ENCODE data around the gene KAZALD1. TPM values are rescaled to one million over a fixed set of nuclear protein-coding genes. Genes with fewer than 3 reads are reported as not detected.

The KAZALD1 gene
- total RNA-seq, 4 donors from 2014 or later, result 4.0 to 13.5 (median 8.4) TPM

GRCh38 chr10:101110856-101111523 is 49.2 kb downstream of the KAZALD1 start:
- Histone ChIP-seq H3K9me3 (no peaks in the 10 kb centered on the region), H3K4me1 (no peaks in the 10 kb centered on the region), H3K36me3 (no peaks in the 10 kb centered on the region), H3K27ac (no peak overlapping the region), H3K4me3 (no peak overlapping the region), H3K27me3 (peaks cover 0 to 78% of the 10 kb centered on the region in 2 donors)
- 41% methylated on average over 4 to 6 of the region's 6 CpGs for WGBS, 2 donors
- no peak for DNase-seq (ENCODE audit: low spot score in 2 of 2)
- TF ChIP-seq EP300 (IDR thresholded peaks at IDR 0.05) (no peak), POLR2A (IDR thresholded peaks at IDR 0.05) (no peak), CTCF (IDR thresholded peaks at IDR 0.05) (no peak)

DNA sequence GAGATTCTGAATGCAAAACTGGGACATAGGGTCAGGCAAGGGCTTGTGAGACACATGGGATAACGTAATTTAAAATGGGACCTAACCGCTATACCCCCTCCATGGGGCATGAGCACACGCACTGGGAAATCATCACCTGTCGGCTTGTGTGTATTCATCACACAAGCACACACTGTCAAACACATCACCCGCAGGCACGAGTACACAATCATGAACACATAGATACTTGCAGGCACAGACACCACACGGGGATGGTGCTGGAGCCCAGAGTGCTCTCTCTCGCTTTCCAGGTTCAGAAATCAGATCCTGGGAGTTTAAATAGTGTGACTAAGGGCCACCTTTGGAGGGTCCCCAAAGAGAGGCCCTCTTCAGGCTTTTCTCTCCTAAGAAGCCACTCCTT is 49.8 kb downstream of the KAZALD1 start:
- 78 to 82% methylated on average over 8 of the region's 8 CpGs for WGBS, 2 donors
- Histone ChIP-seq H3K9me3 (no peaks in the 10 kb centered on the region), H3K4me3 (no peak overlapping the region), H3K36me3 (no peaks in the 10 kb centered on the region), H3K27me3 (peaks cover 0 to 84% of the 10 kb centered on the region in 2 donors), H3K27ac (no peak overlapping the region), H3K4me1 (no peaks in the 10 kb centered on the region)
- no peak for DNase-seq (ENCODE audit: low spot score in 2 of 2)
- no peak for TF ChIP-seq EP300 (IDR thresholded peaks at IDR 0.05)
- no peak for TF ChIP-seq POLR2A (IDR thresholded peaks at IDR 0.05)
- TF ChIP-seq CTCF (IDR thresholded peaks at IDR 0.05), result no peak

- TF ChIP-seq CTCF (IDR thresholded peaks at IDR 0.05), result no peak
- TF ChIP-seq EP300 (IDR thresholded peaks at IDR 0.05), result no peak
- TF ChIP-seq POLR2A (IDR thresholded peaks at IDR 0.05), result no peak
- no peaks in the 10 kb centered on the region for H3K36me3 ChIP-seq
- no peak overlapping the region for H3K27ac ChIP-seq
- no peak for DNase-seq (ENCODE audit: low spot score in 2 of 2)
- H3K27me3 ChIP-seq, result peaks cover 0 to 90% of the 10 kb centered on the region in 2 donors
- H3K9me3 ChIP-seq, result no peaks in the 10 kb centered on the region
- no peak overlapping the region for H3K4me3 ChIP-seq
- no peaks in the 10 kb centered on the region for H3K4me1 ChIP-seq
- 15% methylated on average over 12 of the region's 12 CpGs for WGBS, 2 donors
Observed at GRCh38 chr10:101112799-101113594, 51.2 kb downstream of the KAZALD1 start.

DNA sequence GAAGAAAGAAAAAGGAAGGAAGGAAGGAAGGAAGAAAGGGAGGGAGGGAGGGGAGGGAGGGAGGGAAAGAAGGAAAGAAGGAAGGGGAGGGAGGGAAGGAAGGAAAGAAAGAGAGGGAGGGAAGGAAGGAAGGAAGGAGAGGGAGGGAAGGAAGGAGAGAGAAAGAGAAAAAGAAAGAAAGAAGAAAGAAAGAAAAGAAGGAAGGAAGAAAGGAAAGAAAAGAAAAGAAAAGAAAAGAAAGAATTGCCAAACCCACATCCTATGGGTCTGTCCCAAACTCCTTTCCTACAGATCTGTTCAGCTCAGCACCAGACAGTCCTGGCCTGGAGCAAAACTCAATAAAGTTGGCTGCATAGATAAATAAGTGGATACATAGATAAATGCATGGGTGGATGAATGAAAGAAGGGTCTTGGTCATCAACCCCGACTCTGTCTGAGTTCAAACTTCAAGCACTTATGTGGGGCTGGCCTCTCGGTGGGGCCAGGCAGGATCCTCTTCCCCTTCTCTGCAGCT is 52.2 kb downstream of the KAZALD1 start:
- Histone ChIP-seq H3K9me3 (no peaks in the 10 kb centered on the region), H3K27ac (no peak overlapping the region), H3K4me1 (no peaks in the 10 kb centered on the region), H3K27me3 (peaks cover 0 to 88% of the 10 kb centered on the region in 2 donors), H3K36me3 (no peaks in the 10 kb centered on the region), H3K4me3 (no peak overlapping the region)
- no peak for DNase-seq (ENCODE audit: low spot score in 2 of 2)
- TF ChIP-seq POLR2A (IDR thresholded peaks at IDR 0.05) (no peak), CTCF (IDR thresholded peaks at IDR 0.05) (no peak), EP300 (IDR thresholded peaks at IDR 0.05) (no peak)
- WGBS, 2 donors, result 42 to 64% methylated on average over 2 of the region's 2 CpGs

GRCh38 chr10:101114646-101115045 is 52.9 kb downstream of the KAZALD1 start:
- Histone ChIP-seq H3K27me3 (peaks cover 0 to 94% of the 10 kb centered on the region in 2 donors), H3K36me3 (no peaks in the 10 kb centered on the region), H3K4me3 (no peak overlapping the region), H3K27ac (no peak overlapping the region), H3K9me3 (no peaks in the 10 kb centered on the region), H3K4me1 (no peaks in the 10 kb centered on the region)
- 35 to 37% methylated on average over 2 of the region's 2 CpGs for WGBS, 2 donors
- DNase-seq (ENCODE audit: low spot score in 2 of 2), result no peak
- TF ChIP-seq POLR2A (IDR thresholded peaks at IDR 0.05), result no peak
- TF ChIP-seq CTCF (IDR thresholded peaks at IDR 0.05), result no peak
- TF ChIP-seq EP300 (IDR thresholded peaks at IDR 0.05), result no peak
